Tibial nerve (tissue), 4 donors: Measurements from ENCODE around the gene JAZF1. TPM values are rescaled to one million over a fixed set of nuclear protein-coding genes. Genes with fewer than 3 reads are reported as not detected.

Experiments
- DNase-seq, 2 donors: peaks; one replicate each; pipeline ENCODE4 v3.0.0-alpha.2; 2019; ENCODE audit warnings: low spot score in 2 of 2
- H3K27ac ChIP-seq, 4 donors: fragments of 200-600 bp; sonication (generic) in 3 of 4; one replicate each; pipeline ENCODE4 v1.5.1; 2017 to 2019; ENCODE audit warnings: mild to moderate bottlenecking in 1 of 4
- H3K27me3 ChIP-seq, 2 donors: fragments of 200-600 bp; sonication (generic) in 1 of 2; one replicate each; pipeline versions ENCODE4 v1.5.1 to v1.6.0; 2017 to 2019
- H3K36me3 ChIP-seq, 3 donors: fragments of 200-600 bp; sonication (generic); one replicate each; pipeline ENCODE4 v1.5.1; 2018 to 2019
- H3K4me1 ChIP-seq, 4 donors: fragments of 200-600 bp; sonication (generic) in 3 of 4; one replicate each; pipeline ENCODE4 v1.5.1; 2017 to 2019
- H3K4me3 ChIP-seq, 4 donors: fragments of 200-600 bp; sonication (generic) in 3 of 4; one replicate each; pipeline ENCODE4 v1.5.1; 2017 to 2019; ENCODE audit warnings: mild to moderate bottlenecking in 1 of 4, moderate library complexity in 1 of 4
- H3K9me3 ChIP-seq, 4 donors: fragments of 200-600 bp; sonication (generic) in 3 of 4; one replicate each; pipeline ENCODE4 v1.5.1; 2017 to 2019
- CTCF ChIP-seq, 5 experiments: fragments of 200-600 bp in 3 of 5; fragments of 450-650 bp in 2 of 5; sonication (generic) in 3 of 5; IDR thresholded peaks; one replicate each; pipeline ENCODE4 v1.5.1; 2016 to 2019; ENCODE audit warnings: antibody characterized with exemption in 5 of 5, mild to moderate bottlenecking in 3 of 5, moderate library complexity in 2 of 5
- EP300 ChIP-seq, 2 donors: sonication (generic); formaldehyde crosslinking; IDR thresholded peaks; one replicate each; pipeline ENCODE4 v1.6.1; 2017; ENCODE audit warnings: antibody characterized with exemption in 2 of 2, mild to moderate bottlenecking in 1 of 2
- POLR2A ChIP-seq, 2 donors: fragments of 450-650 bp; IDR thresholded peaks; one replicate each; pipeline ENCODE4 v1.6.1; 2017; ENCODE audit warnings: antibody characterized with exemption in 2 of 2, mild to moderate bottlenecking in 2 of 2, moderate library complexity in 2 of 2
- WGBS, 2 donors: methylation state at CpG; one replicate each; pipeline ENCODE4 v1.1.5; 2018; 5-methylcytosine and 5-hydroxymethylcytosine counted together
- total RNA-seq, 4 donors: library from RNA; depleted of rRNA; stranded (reverse); fragments of >200 nt; gene quantifications; one replicate each; pipeline ENCODE4 v1.1.0, GENCODE V29; 2016

JAZF1 gene
- total RNA-seq, 4 donors from 2014 or later: 6.9 to 17.5 (median 10.7) TPM

- H3K27me3 ChIP-seq: no peaks in the 10 kb centered on the region
- H3K9me3 ChIP-seq: no peaks in the 10 kb centered on the region
- peaks cover 0 to 6% (median 3%) of the 10 kb centered on the region in 4 donors for H3K4me1 ChIP-seq
- WGBS, 2 donors: 93 to 96% methylated on average over 4 of the region's 4 CpGs
- no peak overlapping the region for H3K4me3 ChIP-seq
- no peak for DNase-seq
- no peak overlapping the region for H3K27ac ChIP-seq
- TF ChIP-seq CTCF (IDR thresholded peaks at IDR 0.05) (no peak), EP300 (IDR thresholded peaks at IDR 0.05) (no peak), POLR2A (IDR thresholded peaks at IDR 0.05) (no peak)
- H3K36me3 ChIP-seq: no peaks in the 10 kb centered on the region
Observed at GRCh38 chr7:28033386-28033785, 147.2 kb downstream of the JAZF1 start.

- WGBS, 2 donors: 86 to 87% methylated on average over 9 of the region's 9 CpGs
- DNase-seq: no peak
- TF ChIP-seq POLR2A (IDR thresholded peaks at IDR 0.05) (no peak), CTCF (IDR thresholded peaks at IDR 0.05) (no peak), EP300 (IDR thresholded peaks at IDR 0.05) (no peak)
- Histone ChIP-seq H3K4me1 (peaks cover 0 to 6% (median 3%) of the 10 kb centered on the region in 4 donors), H3K27me3 (no peaks in the 10 kb centered on the region), H3K27ac (no peak overlapping the region), H3K9me3 (no peaks in the 10 kb centered on the region), H3K36me3 (no peaks in the 10 kb centered on the region), H3K4me3 (no peak overlapping the region)
Observed at GRCh38 chr7:28032738-28033380, 147.7 kb downstream of the JAZF1 start.

GRCh38 chr7:28029051-28029450 lies 151.5 kb downstream of the JAZF1 start:
- TF ChIP-seq POLR2A (IDR thresholded peaks at IDR 0.05): no peak
- no peak for TF ChIP-seq CTCF (IDR thresholded peaks at IDR 0.05)
- TF ChIP-seq EP300 (IDR thresholded peaks at IDR 0.05): no peak
- H3K36me3 ChIP-seq: no peaks in the 10 kb centered on the region
- H3K27me3 ChIP-seq: no peaks in the 10 kb centered on the region
- H3K27ac ChIP-seq: no peak overlapping the region
- H3K9me3 ChIP-seq: no peaks in the 10 kb centered on the region
- no peak overlapping the region for H3K4me3 ChIP-seq
- DNase-seq: no peak
- 53 to 68% methylated on average over 5 of the region's 5 CpGs for whole genome bisulfite sequencing, 2 donors
- H3K4me1 ChIP-seq: no peaks in the 10 kb centered on the region

- no peak for DNase-seq
- TF ChIP-seq EP300 (IDR thresholded peaks at IDR 0.05) (no peak), POLR2A (IDR thresholded peaks at IDR 0.05) (no peak), CTCF (IDR thresholded peaks at IDR 0.05) (no peak)
- Histone ChIP-seq H3K4me3 (no peak overlapping the region), H3K27ac (no peak overlapping the region), H3K36me3 (no peaks in the 10 kb centered on the region), H3K27me3 (no peaks in the 10 kb centered on the region), H3K4me1 (no peaks in the 10 kb centered on the region), H3K9me3 (no peaks in the 10 kb centered on the region)
- 92 to 95% methylated on average over 3 of the region's 3 CpGs for WGBS, 2 donors
Observed at GRCh38 chr7:28028471-28028870, 152.1 kb downstream of the JAZF1 start.

- Histone ChIP-seq H3K4me3 (no peak overlapping the region), H3K36me3 (no peaks in the 10 kb centered on the region), H3K9me3 (no peaks in the 10 kb centered on the region), H3K4me1 (peaks cover 0 to 3% (median 0%) of the 10 kb centered on the region in 4 donors), H3K27me3 (no peaks in the 10 kb centered on the region), H3K27ac (no peak overlapping the region)
- TF ChIP-seq POLR2A (IDR thresholded peaks at IDR 0.05): no peak
- TF ChIP-seq EP300 (IDR thresholded peaks at IDR 0.05): no peak
- no peak for TF ChIP-seq CTCF (IDR thresholded peaks at IDR 0.05)
- 82 to 94% methylated on average over 2 of the region's 2 CpGs for WGBS, 2 donors
- no peak for DNase-seq
Observed at GRCh38 chr7:28026237-28026636, 154.4 kb downstream of the JAZF1 start.
